Measurements from ENCODE around the gene MCOLN3. TPM values are rescaled to one million over a fixed set of nuclear protein-coding genes. Genes with fewer than 3 reads are reported as not detected.

Gene MCOLN3
- total and polyA plus RNA-seq, 10 donors: 0.68 to 8.7 (median 2.0) TPM

DNA sequence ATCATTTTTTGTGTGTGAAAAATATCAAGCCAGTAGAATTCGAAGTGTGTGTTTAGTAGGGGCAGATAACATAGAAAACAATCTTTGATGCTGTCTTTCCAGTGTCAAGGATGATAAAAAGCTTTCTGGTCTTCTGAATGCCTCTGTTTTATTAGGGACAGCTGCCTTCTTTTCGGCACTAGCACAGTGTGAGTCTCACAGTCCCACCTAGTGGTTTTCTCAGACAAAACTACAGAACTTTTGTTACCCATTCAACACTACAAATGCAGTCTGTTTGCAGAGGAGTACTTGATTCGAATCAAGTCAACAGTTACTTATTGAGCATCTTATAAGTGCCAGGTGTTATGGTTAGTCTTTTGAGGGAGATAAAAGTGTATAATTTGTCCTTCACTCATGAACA, 30.6 kb upstream of the MCOLN3 start:
- TF ChIP-seq, protein P1, sequence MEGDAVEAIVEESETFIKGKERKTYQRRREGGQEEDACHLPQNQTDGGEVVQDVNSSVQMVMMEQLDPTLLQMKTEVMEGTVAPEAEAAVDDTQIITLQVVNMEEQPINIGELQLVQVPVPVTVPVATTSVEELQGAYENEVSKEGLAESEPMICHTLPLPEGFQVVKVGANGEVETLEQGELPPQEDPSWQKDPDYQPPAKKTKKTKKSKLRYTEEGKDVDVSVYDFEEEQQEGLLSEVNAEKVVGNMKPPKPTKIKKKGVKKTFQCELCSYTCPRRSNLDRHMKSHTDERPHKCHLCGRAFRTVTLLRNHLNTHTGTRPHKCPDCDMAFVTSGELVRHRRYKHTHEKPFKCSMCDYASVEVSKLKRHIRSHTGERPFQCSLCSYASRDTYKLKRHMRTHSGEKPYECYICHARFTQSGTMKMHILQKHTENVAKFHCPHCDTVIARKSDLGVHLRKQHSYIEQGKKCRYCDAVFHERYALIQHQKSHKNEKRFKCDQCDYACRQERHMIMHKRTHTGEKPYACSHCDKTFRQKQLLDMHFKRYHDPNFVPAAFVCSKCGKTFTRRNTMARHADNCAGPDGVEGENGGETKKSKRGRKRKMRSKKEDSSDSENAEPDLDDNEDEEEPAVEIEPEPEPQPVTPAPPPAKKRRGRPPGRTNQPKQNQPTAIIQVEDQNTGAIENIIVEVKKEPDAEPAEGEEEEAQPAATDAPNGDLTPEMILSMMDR (IDR thresholded peaks at IDR 0.05 in 8 of 11, conservative IDR thresholded peaks at IDR 0.05 in 3 of 11): no peak
- TF ChIP-seq POLR2AphosphoS5 (IDR thresholded peaks at IDR 0.05): no peak
- TF ChIP-seq POLR2A (IDR thresholded peaks at IDR 0.05): no peak
- DNase-seq: no peak
- intact Hi-C loops (cut with DNase I; ENCODE audit: low total_unique reads): no loop called here
- Histone ChIP-seq H3K27me3 (replicated peaks in 1 of 7) (peaks cover 0 to 4% (median 0%) of the 10 kb centered on the region in 7 donors), H3K27ac (no peak overlapping the region), H3K9me3 (peaks cover 0 to 18% (median 7%) of the 10 kb centered on the region in 8 donors), H3K4me1 (no peaks in the 10 kb centered on the region), H3K4me3 (no peak overlapping the region), H3K36me3 (no peaks in the 10 kb centered on the region)
- 51 to 74% (median 66%) methylated on average over 3 of the region's 3 CpGs for WGBS, 5 donors

DNA sequence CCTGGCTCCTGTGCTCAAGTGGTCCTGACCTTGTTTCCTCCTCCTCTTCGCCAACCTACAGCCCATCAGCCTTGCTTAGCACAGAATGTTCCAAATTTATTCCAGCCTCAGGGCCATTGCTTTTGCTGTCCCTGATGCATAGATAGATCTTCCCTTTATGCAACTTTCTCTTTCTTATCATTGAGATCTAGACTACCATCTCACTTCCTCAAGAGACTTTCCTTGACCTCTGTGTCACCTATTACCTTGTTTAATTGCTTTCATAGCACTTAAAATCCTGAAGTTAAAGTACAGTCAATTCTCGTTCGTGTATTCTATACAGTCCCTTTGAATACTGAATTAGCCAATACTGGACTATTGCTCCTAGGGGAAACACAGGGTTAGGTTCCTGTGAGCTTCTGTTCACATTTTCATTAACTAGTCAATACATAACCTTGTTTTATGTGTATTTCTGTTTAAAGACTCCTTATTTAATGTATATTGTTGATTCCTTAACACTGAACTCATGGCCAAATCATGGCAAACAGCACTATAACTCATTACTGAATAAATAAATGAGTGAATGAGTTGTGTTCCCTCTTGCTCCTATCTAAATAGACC, 26.2 kb upstream of the MCOLN3 start:
- intact Hi-C loops (cut with DNase I; ENCODE audit: low total_unique reads): no loop called here
- no peak for DNase-seq
- Histone ChIP-seq H3K36me3 (no peaks in the 10 kb centered on the region), H3K27ac (no peak overlapping the region), H3K4me1 (no peaks in the 10 kb centered on the region), H3K27me3 (replicated peaks in 1 of 7) (no peaks in the 10 kb centered on the region), H3K4me3 (no peak overlapping the region), H3K9me3 (peaks cover 0 to 18% (median 7%) of the 10 kb centered on the region in 8 donors)
- 85 to 94% (median 87%) methylated on average over 3 of the region's 3 CpGs for WGBS, 5 donors
- TF ChIP-seq POLR2A (IDR thresholded peaks at IDR 0.05) (no peak), POLR2AphosphoS5 (IDR thresholded peaks at IDR 0.05) (no peak)
- TF ChIP-seq, protein P1 (IDR thresholded peaks at IDR 0.05 in 8 of 11, conservative IDR thresholded peaks at IDR 0.05 in 3 of 11): no peak

DNA sequence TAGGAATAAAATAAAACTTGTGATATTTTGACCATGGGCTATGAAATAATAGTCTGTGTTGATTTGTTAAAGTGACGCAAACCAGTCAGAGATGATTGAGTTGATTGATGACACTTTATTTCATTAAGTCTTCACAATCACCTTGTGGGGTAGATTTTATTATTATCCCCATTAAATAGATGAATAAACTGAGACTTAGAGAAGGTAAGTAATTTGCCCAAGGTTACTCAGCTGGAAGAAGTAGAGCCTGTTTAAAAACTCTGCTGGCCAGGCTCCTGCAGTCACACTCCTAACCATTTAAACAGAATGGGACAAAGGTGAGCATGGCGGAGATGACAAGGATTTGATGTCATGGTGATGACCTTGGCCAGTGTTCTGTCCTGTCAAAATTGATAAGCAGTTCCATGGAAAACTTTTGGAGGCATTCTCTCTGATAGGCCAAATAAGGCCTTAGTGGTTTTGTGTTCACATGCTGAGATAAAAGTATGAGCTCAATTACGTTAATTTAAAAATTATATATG, 22.7 kb upstream of the MCOLN3 start:
- H3K4me3 ChIP-seq: no peak overlapping the region
- peaks cover 0 to 14% (median 7%) of the 10 kb centered on the region in 8 donors for H3K9me3 ChIP-seq
- no peaks in the 10 kb centered on the region for H3K36me3 ChIP-seq
- DNase-seq: no peak
- intact Hi-C loops (cut with DNase I; ENCODE audit: low total_unique reads): no loop called here
- TF ChIP-seq POLR2AphosphoS5 (IDR thresholded peaks at IDR 0.05): no peak
- TF ChIP-seq POLR2A (IDR thresholded peaks at IDR 0.05): no peak
- TF ChIP-seq, protein P1 (IDR thresholded peaks at IDR 0.05 in 8 of 11, conservative IDR thresholded peaks at IDR 0.05 in 3 of 11): no peak
- no peaks in the 10 kb centered on the region for H3K4me1 ChIP-seq
- no peak overlapping the region for H3K27ac ChIP-seq
- H3K27me3 ChIP-seq (replicated peaks in 1 of 7): no peaks in the 10 kb centered on the region
- 90 to 94% (median 93%) methylated on average over 3 of the region's 3 CpGs for WGBS, 5 donors

DNA sequence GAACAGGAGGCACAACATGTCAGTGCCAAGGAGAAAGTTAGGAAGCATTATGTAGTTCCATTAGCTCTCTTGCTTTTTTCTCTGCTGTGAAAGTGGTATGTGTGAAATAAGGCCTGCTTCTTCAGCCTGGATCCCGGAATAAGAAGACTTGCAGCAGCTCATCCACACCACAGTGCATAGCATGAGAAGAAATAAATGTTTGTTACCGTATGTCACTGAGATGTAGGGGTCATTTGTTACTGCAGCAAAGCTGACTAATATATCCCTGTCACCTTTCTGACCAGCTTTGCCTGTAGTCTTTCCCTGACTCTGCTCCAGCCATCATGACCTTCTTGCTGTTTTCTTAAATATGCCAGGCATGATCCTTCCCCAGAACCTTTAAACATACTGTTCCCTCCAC, 20.5 kb upstream of the MCOLN3 start:
- TF ChIP-seq, protein P1 (IDR thresholded peaks at IDR 0.05 in 8 of 11, conservative IDR thresholded peaks at IDR 0.05 in 3 of 11): no peak
- TF ChIP-seq POLR2A (IDR thresholded peaks at IDR 0.05) (no peak), POLR2AphosphoS5 (IDR thresholded peaks at IDR 0.05) (no peak)
- WGBS, 5 donors: 88 to 92% (median 91%) methylated on average over 2 of the region's 2 CpGs
- no peak overlapping the region for H3K4me3 ChIP-seq
- no peak for DNase-seq
- H3K27ac ChIP-seq: no peak overlapping the region
- no peaks in the 10 kb centered on the region for H3K4me1 ChIP-seq
- H3K27me3 ChIP-seq (replicated peaks in 1 of 7): no peaks in the 10 kb centered on the region
- H3K9me3 ChIP-seq: no peaks in the 10 kb centered on the region
- no peaks in the 10 kb centered on the region for H3K36me3 ChIP-seq
- intact Hi-C loops (cut with DNase I; ENCODE audit: low total_unique reads): no loop called here

All from spleen (tissue), 11 donors.